DND-41 (cell line): ENCODE measurements around the gene NEURL1B.

Experiments used
- ATAC-seq: fragments of 200-7000 bp; cut with Tn5 transposase; 3 replicates; pipeline ENCODE4 v1.9.1; 2021; ENCODE audit warnings: low read depth; ENCODE audit not compliant: insufficient read depth
- DNase-seq: peaks from one replicate; pipeline ENCODE4 v3.0.0-alpha.2; 2020
- H2AFZ ChIP-seq: 2 replicates; pipeline ENCODE4 v1.6.0; 2012; ENCODE audit warnings: low read depth, low read length
- H3K27ac ChIP-seq: 2 replicates; pipeline ENCODE4 v1.5.1; 2012; ENCODE audit warnings: low read length, inconsistent platforms
- H3K27me3 ChIP-seq: fragments of 200-600 bp; sonication (generic); 2 replicates; pipeline ENCODE4 v1.6.0; 2012; ENCODE audit warnings: low read length, mild to moderate bottlenecking, inconsistent platforms; ENCODE audit not compliant: insufficient read depth, poor library complexity
- H3K36me3 ChIP-seq: 2 replicates; pipeline ENCODE4 v1.5.1; 2012; ENCODE audit warnings: low read length, inconsistent platforms; ENCODE audit not compliant: insufficient read depth
- H3K4me1 ChIP-seq: 2 replicates; pipeline ENCODE4 v1.5.1; 2012; ENCODE audit warnings: mild to moderate bottlenecking, low read length; ENCODE audit not compliant: insufficient read depth
- H3K4me2 ChIP-seq: 2 replicates; pipeline ENCODE4 v1.6.0; 2012; ENCODE audit warnings: mild to moderate bottlenecking, moderate library complexity, low read length, inconsistent platforms; ENCODE audit not compliant: insufficient read depth
- H3K4me3 ChIP-seq, 2 experiments: fragments of 200-600 bp in 1 of 2; shearing (Covaris generic) in 1 of 2; 2 replicates each; pipeline ENCODE4 v1.5.1; 2012 to 2016; ENCODE audit warnings: inconsistent platforms in 2 of 2, low read length in 2 of 2, mild to moderate bottlenecking in 2 of 2, low read depth in 1 of 2, moderate library complexity in 1 of 2
- H3K79me2 ChIP-seq: 2 replicates; pipeline ENCODE4 v1.6.0; 2012; ENCODE audit warnings: low read length, inconsistent platforms; ENCODE audit not compliant: insufficient read depth
- H3K9ac ChIP-seq: 2 replicates; pipeline ENCODE4 v1.6.0; 2012; ENCODE audit warnings: low read depth, mild to moderate bottlenecking, inconsistent platforms, low read length, moderate library complexity
- H3K9me3 ChIP-seq: 2 replicates; pipeline ENCODE4 v1.5.1; 2012; ENCODE audit warnings: low read length, moderate library complexity, mild to moderate bottlenecking, inconsistent platforms; ENCODE audit not compliant: insufficient read depth, severe bottlenecking
- H4K20me1 ChIP-seq: 2 replicates; pipeline ENCODE4 v1.6.0; 2012; ENCODE audit warnings: low read length; ENCODE audit not compliant: insufficient read depth
- CTCF ChIP-seq: IDR thresholded peaks from 2 replicates; pipeline ENCODE4 v1.5.1; 2012; ENCODE audit warnings: borderline replicate concordance, low read length, moderate library complexity, mild to moderate bottlenecking; ENCODE audit not compliant: poor library complexity, severe bottlenecking; ENCODE audit errors: extremely low read depth
- EZH2 ChIP-seq: IDR thresholded peaks from 3 replicates; pipeline ENCODE4 v1.6.1; 2012; ENCODE audit warnings: borderline replicate concordance, low read depth, mild to moderate bottlenecking, moderate library complexity, low read length, inconsistent platforms; ENCODE audit not compliant: severe bottlenecking

The NEURL1B gene

GRCh38 chr5:172595596-172596455 is 45.2 kb upstream of the NEURL1B start:
- Histone ChIP-seq H3K27ac (no peak overlapping the region), H3K4me3 (no peak overlapping the region), H3K4me2 (no peak overlapping the region), H4K20me1 (no peaks in the 10 kb centered on the region), H3K9ac (no peak overlapping the region), H3K36me3 (no peaks in the 10 kb centered on the region), H2AFZ (no peak overlapping the region), H3K9me3 (no peaks in the 10 kb centered on the region), H3K79me2 (no peaks in the 10 kb centered on the region), H3K4me1 (no peaks in the 10 kb centered on the region), H3K27me3 (no peaks in the 10 kb centered on the region)
- TF ChIP-seq EZH2: no peak
- no peak for TF ChIP-seq CTCF
- DNase-seq (no peak), ATAC-seq (no peak)

GRCh38 chr5:172596638-172597231 is 44.3 kb upstream of the NEURL1B start:
- Histone ChIP-seq H3K27ac (no peak overlapping the region), H3K36me3 (no peaks in the 10 kb centered on the region), H3K9me3 (no peaks in the 10 kb centered on the region), H4K20me1 (no peaks in the 10 kb centered on the region), H3K4me2 (no peak overlapping the region), H3K79me2 (no peaks in the 10 kb centered on the region), H3K9ac (no peak overlapping the region), H3K4me3 (no peak overlapping the region), H3K27me3 (no peaks in the 10 kb centered on the region), H3K4me1 (no peaks in the 10 kb centered on the region), H2AFZ (no peak overlapping the region)
- no peak for ATAC-seq
- no peak for DNase-seq
- no peak for TF ChIP-seq EZH2
- TF ChIP-seq CTCF: no peak

- Histone ChIP-seq H3K9ac (no peak overlapping the region), H3K27ac (no peak overlapping the region), H3K27me3 (no peaks in the 10 kb centered on the region), H4K20me1 (no peaks in the 10 kb centered on the region), H3K4me1 (no peaks in the 10 kb centered on the region), H3K79me2 (no peaks in the 10 kb centered on the region), H3K36me3 (no peaks in the 10 kb centered on the region), H2AFZ (no peak overlapping the region), H3K9me3 (no peaks in the 10 kb centered on the region), H3K4me2 (no peak overlapping the region), H3K4me3 (no peak overlapping the region)
- TF ChIP-seq CTCF (no peak), EZH2 (no peak)
- ATAC-seq: no peak
- DNase-seq: no peak
These were observed 43.3 kb upstream of the NEURL1B start for GRCh38 chr5:172597755-172598155.
